SU-DHL-6 (cell line): ENCODE measurements around the gene TOGARAM2.

Source experiments
- CTCF ChIP-seq: fragments of 200-600 bp; sonication (generic); IDR thresholded peaks from one replicate; pipeline ENCODE4 v1.5.1; 2017; ENCODE audit warnings: antibody characterized with exemption, mild to moderate bottlenecking, low read length, moderate library complexity; ENCODE audit not compliant: insufficient read depth, poor library complexity, severe bottlenecking
- EZH2phosphoT487 ChIP-seq: fragments of 200-600 bp; sonication (generic), shearing (Covaris generic); conservative IDR thresholded peaks from 2 replicates; pipeline ENCODE4 v1.6.1; 2018; ENCODE audit warnings: mild to moderate bottlenecking, antibody characterized with exemption, low read length, moderate library complexity, mixed read lengths

GRCh38 chr2:28979041-28979440, 2.1 kb upstream of the TOGARAM2 start:
- no peak for TF ChIP-seq CTCF
- no peak for TF ChIP-seq EZH2phosphoT487
